DMS153 (cell line): Measurements from ENCODE around the gene MRC2.
"Not testable (repeated sequence)": the region's sequence is repeated elsewhere in the genome, so short reads cannot be mapped to it uniquely, and the experiment has no call there.

Experiments used
- DNase-seq: peaks from one replicate; lab custom pipeline; 2025; lab: John Stamatoyannopoulos, UW

Gene MRC2

DNA sequence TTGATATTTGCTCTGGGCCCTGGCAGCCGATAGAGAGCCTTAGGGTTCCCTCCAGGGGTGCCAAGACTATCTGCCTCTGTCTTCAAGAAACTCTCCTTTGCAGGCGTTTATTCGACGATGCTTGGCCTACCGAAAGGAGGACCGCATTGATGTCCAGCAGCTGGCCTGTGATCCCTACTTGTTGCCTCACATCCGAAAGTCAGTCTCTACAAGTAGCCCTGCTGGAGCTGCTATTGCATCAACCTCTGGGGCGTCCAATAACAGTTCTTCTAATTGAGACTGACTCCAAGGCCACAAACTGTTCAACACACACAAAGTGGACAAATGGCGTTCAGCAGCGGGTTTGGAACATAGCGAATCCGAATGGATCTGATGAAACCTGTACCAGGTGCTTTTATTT lies 15.2 kb upstream of the MRC2 start:
- DNase-seq = not testable (repeated sequence)

GRCh38 chr17:62613095-62613494 lies 14.4 kb upstream of the MRC2 start:
- not testable (repeated sequence) for DNase-seq

DNA sequence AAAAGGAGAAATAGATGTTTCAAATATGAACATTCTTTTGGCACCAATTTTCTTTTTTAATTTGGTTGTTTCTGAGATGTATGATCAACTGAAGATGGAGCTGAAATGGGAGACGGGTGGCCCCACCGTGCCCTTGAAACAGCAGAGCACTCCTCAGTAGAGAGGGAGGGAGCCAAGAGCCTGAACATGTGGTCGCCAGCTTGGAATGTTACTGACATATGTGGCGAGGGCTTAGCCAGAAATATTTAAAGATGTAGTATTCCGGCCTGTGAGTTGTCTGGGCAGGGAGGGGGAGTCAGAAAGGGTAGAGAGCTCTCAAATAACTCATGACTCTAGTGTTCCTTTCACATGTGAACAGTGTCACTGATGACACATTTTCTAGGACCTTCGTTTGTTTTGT lies 13.3 kb upstream of the MRC2 start:
- DNase-seq = no peak

GRCh38 chr17:62615503-62615902 lies 12.0 kb upstream of the MRC2 start:
- no peak for DNase-seq

GRCh38 chr17:62616993-62617893 lies 10.2 kb upstream of the MRC2 start:
- DNase-seq = no peak

DNA sequence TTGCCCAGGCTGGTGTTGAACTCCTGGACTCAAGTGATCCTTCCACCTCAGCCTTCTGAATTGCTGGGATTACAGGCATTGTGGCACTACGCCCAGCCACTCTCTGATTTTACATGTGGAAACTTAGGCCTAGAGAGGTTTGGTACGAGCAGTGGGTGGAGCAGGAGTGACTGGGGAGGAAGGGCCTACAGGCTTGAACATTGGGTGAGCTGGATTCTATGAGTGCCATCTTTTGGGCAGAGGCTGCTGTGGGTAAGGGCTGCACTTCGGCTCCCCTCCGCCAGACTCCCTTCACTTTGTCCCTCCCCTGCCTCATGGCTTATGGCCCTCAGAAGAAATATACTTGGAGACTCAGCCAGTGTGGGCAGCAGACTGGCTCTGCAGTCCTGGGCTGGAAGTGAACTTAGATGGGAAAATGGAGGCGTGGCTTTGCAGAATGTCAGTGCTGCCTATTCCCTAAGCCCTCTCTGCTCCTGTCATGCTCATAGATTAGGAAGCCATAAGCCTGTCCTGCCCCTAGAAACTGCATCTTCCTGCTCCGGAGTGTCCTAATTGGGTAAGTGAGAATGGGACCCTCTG lies 9.5 kb upstream of the MRC2 start:
- DNase-seq = no peak

DNA sequence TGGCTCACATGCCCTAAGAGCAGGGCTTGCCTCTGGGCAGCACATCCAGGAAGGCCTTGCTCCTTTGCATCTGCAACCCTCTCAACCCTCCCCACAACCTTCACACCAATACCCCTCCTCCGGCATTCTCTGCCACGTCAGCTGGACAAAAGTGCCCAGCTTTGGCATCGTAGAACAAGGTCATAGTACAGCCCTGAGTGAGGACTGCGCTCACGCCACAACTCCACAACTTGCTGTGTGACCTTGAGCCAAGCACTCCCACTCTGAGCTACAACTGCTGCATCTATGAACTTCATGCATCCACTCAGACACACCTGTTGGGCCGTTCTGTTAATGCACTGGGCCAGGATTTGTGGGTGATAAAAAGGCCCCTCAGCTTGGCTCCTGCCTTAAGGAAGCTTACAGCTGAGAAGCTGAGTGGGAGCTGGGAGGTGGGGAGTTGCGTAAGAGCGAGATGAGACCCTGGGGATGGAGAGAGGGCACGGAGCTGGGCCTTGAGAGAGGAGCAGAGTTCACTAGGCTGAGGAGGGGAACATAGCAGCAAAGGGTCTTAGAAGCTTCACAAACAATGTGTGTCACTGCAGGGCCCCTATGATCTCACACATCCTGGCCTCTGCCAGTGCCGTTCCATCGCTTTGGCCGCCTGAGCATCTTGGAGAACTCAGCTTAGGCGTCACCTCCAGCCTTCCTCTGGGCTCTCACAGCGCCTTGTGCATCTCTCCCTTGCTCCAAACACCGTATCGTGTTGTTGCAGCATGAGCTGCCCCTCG lies 8.6 kb upstream of the MRC2 start:
- no peak for DNase-seq

DNA sequence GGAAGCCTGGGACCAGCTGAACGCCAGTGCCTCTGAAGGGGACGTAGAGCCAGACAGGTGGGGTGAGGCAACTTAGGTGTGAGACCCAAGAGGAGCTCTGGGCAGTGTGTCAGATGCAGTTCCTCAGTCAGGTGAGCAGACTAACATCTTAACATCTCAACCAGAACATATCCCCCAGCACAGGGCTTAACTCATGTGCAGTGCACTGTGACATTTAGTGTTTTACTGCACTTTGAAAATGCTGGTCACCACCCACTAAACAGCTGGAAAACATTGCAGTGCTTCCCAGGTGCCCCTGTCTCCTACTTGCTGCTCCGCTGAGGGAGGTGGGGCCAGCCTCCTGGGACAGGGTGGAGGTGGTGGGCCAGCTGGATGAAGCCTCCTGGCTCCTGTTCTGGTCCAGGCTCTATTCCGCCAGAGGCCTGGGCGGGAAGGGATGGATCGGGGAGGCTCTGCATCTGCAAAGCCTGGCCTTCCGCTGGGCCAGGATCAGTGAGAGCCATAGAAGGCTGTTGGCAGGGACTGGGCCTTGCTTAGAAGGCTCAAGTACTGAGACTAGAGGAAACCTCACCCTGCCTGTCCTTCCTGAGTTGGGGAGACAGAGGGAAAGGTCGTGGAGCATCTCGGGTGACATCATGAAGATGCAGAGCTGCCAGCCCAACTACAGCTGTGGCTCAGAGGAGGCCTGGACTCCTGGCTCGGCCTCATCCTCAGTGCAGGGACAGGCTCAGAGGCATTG lies 7.9 kb upstream of the MRC2 start:
- no peak for DNase-seq

DNA sequence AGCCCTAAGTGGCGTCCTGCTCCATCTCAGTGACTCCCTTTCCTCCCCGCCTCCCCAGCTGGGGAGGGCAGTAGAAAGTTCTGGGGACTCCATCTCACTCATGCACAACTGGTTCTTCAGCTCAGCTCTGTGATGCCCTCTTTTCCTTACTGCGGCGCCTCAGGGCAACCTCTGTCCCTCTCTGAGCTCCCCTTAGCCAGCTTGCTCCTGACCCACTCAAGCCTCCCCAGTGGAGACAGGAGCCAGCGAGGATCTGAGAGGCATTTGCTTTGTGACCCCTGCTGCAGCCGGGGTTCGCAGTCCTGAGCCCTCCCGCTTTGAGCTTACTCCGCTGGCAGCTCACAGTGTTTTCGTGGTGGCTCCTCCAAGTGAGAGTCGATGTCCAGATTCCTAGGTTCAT lies 6.2 kb upstream of the MRC2 start:
- no peak for DNase-seq

DNA sequence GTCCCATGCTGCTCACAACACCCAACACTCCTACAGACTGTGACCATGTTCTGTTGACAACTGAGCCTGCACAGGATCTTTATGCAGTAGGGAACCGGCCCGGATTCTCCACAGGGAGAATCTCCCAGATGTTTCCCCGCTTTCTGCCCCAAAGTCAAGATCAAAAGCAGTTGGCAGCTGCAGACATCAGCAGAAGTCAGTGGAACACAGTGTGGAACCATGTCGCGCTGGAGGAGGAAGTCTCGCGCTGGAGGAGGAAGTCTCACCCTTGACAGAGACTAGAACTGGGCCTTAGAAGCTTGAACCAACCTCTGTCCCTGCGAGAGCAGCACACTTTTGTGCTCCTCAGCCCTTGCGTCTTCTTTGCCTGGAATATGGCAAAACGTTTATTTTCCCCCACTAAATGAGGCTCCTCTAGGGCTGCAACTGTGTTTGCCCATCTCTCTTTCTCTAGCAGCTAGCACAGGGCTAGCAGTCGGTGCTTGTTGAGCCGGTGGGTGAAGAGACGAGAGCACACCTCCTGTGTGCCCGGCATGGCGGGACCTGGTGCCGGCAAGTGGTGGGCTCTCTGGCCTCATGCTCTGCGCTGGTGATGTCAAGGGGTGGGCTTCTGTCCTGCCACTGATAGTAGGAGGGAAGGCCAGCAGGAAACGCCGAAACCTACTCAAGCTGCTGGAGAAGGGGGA lies 2.1 kb upstream of the MRC2 start:
- no peak for DNase-seq

DNA sequence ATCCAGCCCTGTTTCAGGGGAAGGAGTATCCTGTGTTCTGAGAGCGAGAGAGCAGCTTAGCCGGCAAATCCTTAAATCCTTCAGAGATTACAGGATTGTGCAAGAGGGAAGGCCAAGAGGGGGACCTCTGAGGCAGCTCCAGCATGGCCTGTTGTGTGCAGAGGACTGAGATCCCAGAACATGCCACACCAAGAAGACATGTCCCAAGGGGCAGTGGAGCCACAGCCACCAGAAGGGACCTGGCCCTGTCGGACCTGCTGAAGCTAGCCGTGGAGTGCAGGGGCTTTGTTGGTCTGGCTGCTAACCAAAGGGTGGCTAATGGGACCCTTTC lies 1.6 kb upstream of the MRC2 start:
- no peak for DNase-seq

DNA sequence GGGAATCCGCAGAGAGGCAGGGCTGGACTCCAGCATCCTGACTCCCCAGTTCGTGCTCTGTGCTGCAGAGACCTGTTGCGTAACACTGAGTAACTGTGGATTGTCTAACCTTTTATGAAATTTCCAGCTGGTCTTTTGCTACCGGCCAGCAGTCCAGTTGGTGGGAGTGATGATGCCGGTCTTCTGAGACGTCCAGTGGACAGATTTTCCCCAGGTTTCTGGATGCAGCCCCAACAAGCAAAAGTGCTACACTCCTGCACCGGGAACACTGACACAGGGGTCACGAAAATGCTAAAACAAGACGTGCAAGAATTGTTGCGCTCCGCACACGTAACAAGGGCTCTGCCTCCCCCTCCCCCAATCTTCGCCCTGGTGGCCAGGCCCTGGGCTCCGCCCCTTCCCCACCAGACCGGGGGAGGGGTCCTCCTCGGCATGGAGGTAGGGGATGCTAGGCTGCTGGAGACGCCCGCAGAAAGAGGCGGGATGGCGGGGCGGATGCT lies 701 bp upstream of the MRC2 start:
- DNase-seq = no peak

GRCh38 chr17:62627904-62628633 lies 599 bp downstream of the MRC2 start:
- no peak for DNase-seq

DNA sequence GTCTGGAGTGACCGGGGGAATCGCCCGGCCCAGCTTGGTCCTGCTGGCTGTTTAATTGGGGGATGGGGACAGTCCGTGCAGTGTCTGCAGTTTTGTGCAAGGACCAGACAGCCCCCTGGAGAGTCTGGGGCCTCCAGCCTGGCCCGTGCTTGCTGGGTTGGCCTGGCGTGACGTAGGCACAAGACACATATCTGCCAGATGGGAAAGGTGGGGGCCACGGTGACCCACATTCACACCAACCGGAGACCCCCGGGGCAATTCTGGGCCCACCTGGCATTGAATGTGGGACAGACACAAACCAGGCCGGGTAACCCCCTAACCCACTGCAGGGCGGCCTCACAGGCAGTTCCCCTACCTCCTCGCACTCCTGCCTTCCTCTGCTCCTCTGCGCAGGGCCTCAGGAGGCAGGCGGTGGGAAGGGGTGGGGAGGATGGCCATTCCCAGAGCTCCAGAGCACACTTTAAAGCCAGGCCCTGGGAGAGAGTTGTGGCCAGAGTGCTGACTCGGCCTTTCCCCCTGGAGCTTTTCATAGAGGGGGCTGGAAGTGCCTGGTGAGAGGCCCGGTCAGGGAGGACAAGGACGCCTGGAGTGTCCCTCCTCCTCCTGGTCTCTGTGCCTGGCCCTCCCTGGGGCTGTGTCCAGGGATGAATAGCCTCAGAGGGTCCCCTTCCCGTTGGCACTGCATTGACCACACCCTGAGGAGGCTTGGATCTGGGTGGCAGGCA lies 1.5 kb downstream of the MRC2 start:
- DNase-seq = no peak

DNA sequence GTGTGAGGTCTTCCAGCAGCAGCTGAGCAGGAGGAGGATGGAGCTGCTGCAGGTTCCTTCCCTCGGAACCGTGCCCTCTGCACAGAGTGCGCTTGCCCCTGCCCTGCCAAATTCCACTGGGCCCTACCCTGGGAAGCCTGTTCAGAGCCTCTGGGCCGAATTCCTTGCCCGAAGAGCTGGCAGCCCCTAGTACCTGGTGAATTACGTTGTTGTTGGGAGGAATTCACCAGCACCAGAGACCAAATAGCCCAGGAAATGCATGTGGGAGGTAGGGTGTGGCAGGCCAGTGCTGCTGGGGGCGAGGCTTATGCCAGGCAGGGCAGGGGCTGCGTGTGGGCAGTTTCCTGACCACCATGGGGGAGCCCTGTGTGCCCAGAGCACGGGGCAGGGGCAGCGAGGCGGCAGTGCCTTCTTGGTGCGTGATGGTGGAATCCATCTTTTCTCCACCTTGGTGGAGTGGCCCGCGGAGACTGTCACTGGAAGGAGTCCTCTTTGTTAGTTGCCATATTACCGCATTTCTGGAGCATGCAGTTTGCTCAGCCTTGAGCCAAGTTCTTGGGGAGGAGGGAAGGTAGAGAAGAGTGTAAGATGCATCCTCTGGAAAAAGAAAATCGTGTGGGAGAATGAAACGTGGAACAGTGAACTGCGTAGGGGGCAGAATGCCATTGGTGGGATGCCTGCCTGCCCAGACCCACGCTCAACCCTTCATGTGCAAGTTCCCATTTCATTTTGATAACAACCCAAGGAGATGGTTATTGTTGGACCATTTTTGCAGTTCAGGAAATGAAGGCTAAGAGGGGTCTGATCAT lies 2.3 kb downstream of the MRC2 start:
- DNase-seq = no peak

- no peak for DNase-seq
These were observed 3.1 kb downstream of the MRC2 start for GRCh38 chr17:62630365-62631085.

- no peak for DNase-seq
These were observed 3.8 kb downstream of the MRC2 start for GRCh38 chr17:62631086-62631935.
